ENCODE measurements around the gene EGR2.

Gene EGR2

GRCh38 chr10:62817121-62817765 is 1.1 kb upstream of the EGR2 start:
- peak overlapping the region; percentile 93 for H3K27ac ChIP-seq (ENCODE audit: low read length)
- no peaks in the 10 kb centered on the region; the same call in 1 of the 2 replicates for H4K20me1 ChIP-seq (ENCODE audit: insufficient read depth, low read length)
- H3K4me1 ChIP-seq (ENCODE audit: insufficient read depth, low read length) = peaks cover 25% of the 10 kb centered on the region
- peaks cover 7% of the 10 kb centered on the region for H3K27me3 ChIP-seq (ENCODE audit: insufficient read depth, low read length, poor library complexity)
- H3K4me3 ChIP-seq (ENCODE audit: low read depth in 1 of 2, low read length in 2 of 2) = peak overlapping the region; percentile 55 to 86
- peak overlapping the region; percentile 87 for H3K9ac ChIP-seq (ENCODE audit: low read depth, low read length)
- H3K9me3 ChIP-seq (ENCODE audit: insufficient read depth, low read length, severe bottlenecking) = no peaks in the 10 kb centered on the region
- no peaks in the 10 kb centered on the region for H3K79me2 ChIP-seq (ENCODE audit: insufficient read depth, low read length)
- DNase-seq = peak; percentile 67
- TF ChIP-seq CTCF (IDR thresholded peaks at IDR 0.05; ENCODE audit: borderline replicate concordance, extremely low read depth, low read length, poor library complexity, severe bottlenecking) (no peak), EZH2 (IDR thresholded peaks at IDR 0.05; ENCODE audit: borderline replicate concordance, low read depth, low read length, severe bottlenecking) (no peak)
- no peaks in the 10 kb centered on the region for H3K36me3 ChIP-seq (ENCODE audit: insufficient read depth, low read length)
- peak; percentile 54 for ATAC-seq (ENCODE audit: insufficient read depth, low read depth)
- H3K4me2 ChIP-seq (ENCODE audit: insufficient read depth, low read length) = peak overlapping the region; percentile 100
- peak overlapping the region; percentile 96 for H2AFZ ChIP-seq (ENCODE audit: low read depth, low read length)

GRCh38 chr10:62816076-62816330 is 163 bp downstream of the EGR2 start:
- no peak for ATAC-seq (ENCODE audit: insufficient read depth, low read depth)
- H3K27ac ChIP-seq (ENCODE audit: low read length) = peak overlapping the region; percentile 93
- no peaks in the 10 kb centered on the region for H3K79me2 ChIP-seq (ENCODE audit: insufficient read depth, low read length)
- peaks cover 7% of the 10 kb centered on the region for H3K27me3 ChIP-seq (ENCODE audit: insufficient read depth, low read length, poor library complexity)
- no peak for DNase-seq
- peak overlapping the region; percentile 55 to 86; a peak in 3 of 4 replicates for H3K4me3 ChIP-seq (ENCODE audit: low read depth in 1 of 2, low read length in 2 of 2)
- TF ChIP-seq CTCF (IDR thresholded peaks at IDR 0.05; ENCODE audit: borderline replicate concordance, extremely low read depth, low read length, poor library complexity, severe bottlenecking) = no peak
- TF ChIP-seq EZH2 (IDR thresholded peaks at IDR 0.05; ENCODE audit: borderline replicate concordance, low read depth, low read length, severe bottlenecking) = no peak
- H3K36me3 ChIP-seq (ENCODE audit: insufficient read depth, low read length) = no peaks in the 10 kb centered on the region
- H3K4me2 ChIP-seq (ENCODE audit: insufficient read depth, low read length) = peak overlapping the region; percentile 100
- peak overlapping the region; percentile 73 for H2AFZ ChIP-seq (ENCODE audit: low read depth, low read length)
- peaks cover 25% of the 10 kb centered on the region for H3K4me1 ChIP-seq (ENCODE audit: insufficient read depth, low read length)
- no peaks in the 10 kb centered on the region; the same call in 1 of the 2 replicates for H4K20me1 ChIP-seq (ENCODE audit: insufficient read depth, low read length)
- peak overlapping the region; percentile 87 for H3K9ac ChIP-seq (ENCODE audit: low read depth, low read length)
- no peaks in the 10 kb centered on the region for H3K9me3 ChIP-seq (ENCODE audit: insufficient read depth, low read length, severe bottlenecking)

- TF ChIP-seq EZH2 (IDR thresholded peaks at IDR 0.05; ENCODE audit: borderline replicate concordance, low read depth, low read length, severe bottlenecking) (no peak), CTCF (IDR thresholded peaks at IDR 0.05; ENCODE audit: borderline replicate concordance, extremely low read depth, low read length, poor library complexity, severe bottlenecking) (no peak)
- Histone ChIP-seq H3K79me2 (ENCODE audit: insufficient read depth, low read length) (no peaks in the 10 kb centered on the region), H3K4me2 (ENCODE audit: insufficient read depth, low read length) (peak overlapping the region; percentile 100), H3K4me3 (ENCODE audit: low read depth in 1 of 2, low read length in 2 of 2) (peak overlapping the region in 1 of 2 experiments; percentile 86; a peak in 2 of 4 replicates), H3K9ac (ENCODE audit: low read depth, low read length) (peak overlapping the region; percentile 87), H3K4me1 (ENCODE audit: insufficient read depth, low read length) (peaks cover 25% of the 10 kb centered on the region), H3K9me3 (ENCODE audit: insufficient read depth, low read length, severe bottlenecking) (no peaks in the 10 kb centered on the region), H3K27me3 (ENCODE audit: insufficient read depth, low read length, poor library complexity) (peaks cover 4% of the 10 kb centered on the region), H3K36me3 (ENCODE audit: insufficient read depth, low read length) (no peaks in the 10 kb centered on the region), H4K20me1 (ENCODE audit: insufficient read depth, low read length) (peaks cover 2% of the 10 kb centered on the region; the same call in 1 of the 2 replicates), H3K27ac (ENCODE audit: low read length) (peak overlapping the region; percentile 93), H2AFZ (ENCODE audit: low read depth, low read length) (peak overlapping the region; percentile 73)
- DNase-seq = no peak
- no peak for ATAC-seq (ENCODE audit: insufficient read depth, low read depth)
Measured at GRCh38 chr10:62815381-62816075, 638 bp downstream of the EGR2 start.
